HFFc6 (cell line): ENCODE data around the gene XRCC3. TPM values are rescaled to one million over a fixed set of nuclear protein-coding genes. Genes with fewer than 3 reads are reported as not detected.

Source experiments
- DNase-seq: peaks from one replicate; pipeline ENCODE4 v3.0.0-alpha.2; 2018
- H3K27ac Mint-ChIP-seq: 2 replicates; pipeline ENCODE4 v1.8.0; 2020; ENCODE audit warnings: mild to moderate bottlenecking, mixed read lengths
- H3K27me3 Mint-ChIP-seq: 2 replicates; pipeline ENCODE4 v1.8.0; 2021; ENCODE audit warnings: mild to moderate bottlenecking, moderate library complexity, mixed read lengths; ENCODE audit not compliant: insufficient read depth
- H3K36me3 Mint-ChIP-seq: 2 replicates; pipeline ENCODE4 v1.8.0; 2021; ENCODE audit warnings: low read depth, mixed read lengths
- H3K4me1 Mint-ChIP-seq: 2 replicates; pipeline ENCODE4 v1.8.0; 2020; ENCODE audit warnings: low read depth, mixed read lengths
- H3K4me3 Mint-ChIP-seq: 2 replicates; pipeline ENCODE4 v1.8.0; 2020; ENCODE audit warnings: mild to moderate bottlenecking, moderate library complexity, mixed read lengths
- H3K9me3 Mint-ChIP-seq: 2 replicates; pipeline ENCODE4 v1.8.0; 2020; ENCODE audit warnings: mild to moderate bottlenecking, mixed read lengths
- CTCF ChIP-seq: fragments of 200-600 bp; sonication (generic); IDR thresholded peaks from 2 replicates; pipeline ENCODE4 v1.5.0; 2021; ENCODE audit warnings: antibody characterized with exemption, mild to moderate bottlenecking
- total RNA-seq, 6 experiments: library from RNA; stranded (reverse); fragmentation: NEBNext Ultra II Directional; extraction: Animal tissue kit (Norgen Biotek cat#: 25700); gene quantifications; 2 replicates in 1 of 6; 3 replicates in 5 of 6; pipeline ENCODE4 v1.2.3, GENCODE V29; 2021

XRCC3 gene
- total RNA-seq, 6 experiments from 2014 or later = 7.3 to 15.7 (median 13.4) TPM

- Mint-ChIP-seq H3K36me3 (peaks cover 20% of the 10 kb centered on the region), H3K4me1 (no peaks in the 10 kb centered on the region), H3K27me3 (peaks cover 26% of the 10 kb centered on the region), H3K4me3 (no peak overlapping the region), H3K9me3 (peaks cover 13% of the 10 kb centered on the region; the same call in 1 of the 2 replicates), H3K27ac (peak overlapping the region; percentile 53)
- TF ChIP-seq CTCF = no peak
- no peak for DNase-seq
Measured at GRCh38 chr14:103702497-103703432, 12.5 kb downstream of the XRCC3 start.

GRCh38 chr14:103702095-103702494, 13.2 kb downstream of the XRCC3 start:
- TF ChIP-seq CTCF = no peak
- H3K9me3 Mint-ChIP-seq = peaks cover 13% of the 10 kb centered on the region; the same call in 1 of the 2 replicates
- H3K36me3 Mint-ChIP-seq = peaks cover 24% of the 10 kb centered on the region
- no peaks in the 10 kb centered on the region; the same call in 1 of the 2 replicates for H3K4me1 Mint-ChIP-seq
- DNase-seq = no peak
- H3K4me3 Mint-ChIP-seq = peak overlapping the region; percentile 17; the same call in 1 of the 2 replicates
- peak overlapping the region; percentile 53; the same call in 1 of the 2 replicates for H3K27ac Mint-ChIP-seq
- peaks cover 29% of the 10 kb centered on the region for H3K27me3 Mint-ChIP-seq

GRCh38 chr14:103700753-103701490, 14.3 kb downstream of the XRCC3 start:
- no peak for DNase-seq
- no peak overlapping the region for H3K27ac Mint-ChIP-seq
- H3K9me3 Mint-ChIP-seq = peaks cover 13% of the 10 kb centered on the region; the same call in 1 of the 2 replicates
- peaks cover 9% of the 10 kb centered on the region for H3K4me1 Mint-ChIP-seq
- peaks cover 24% of the 10 kb centered on the region for H3K36me3 Mint-ChIP-seq
- TF ChIP-seq CTCF = no peak
- H3K4me3 Mint-ChIP-seq = no peak overlapping the region
- H3K27me3 Mint-ChIP-seq = peaks cover 27% of the 10 kb centered on the region

GRCh38 chr14:103699901-103700752, 15.1 kb downstream of the XRCC3 start:
- no peak for TF ChIP-seq CTCF
- H3K9me3 Mint-ChIP-seq = peaks cover 12% of the 10 kb centered on the region; the same call in 1 of the 2 replicates
- H3K27me3 Mint-ChIP-seq = peaks cover 28% of the 10 kb centered on the region
- no peak for DNase-seq
- H3K27ac Mint-ChIP-seq = 0 out of 2 replicates have a peak overlapping the region, but pooled peaks have one; percentile 13
- no peak overlapping the region; the same call in 1 of the 2 replicates for H3K4me3 Mint-ChIP-seq
- H3K4me1 Mint-ChIP-seq = peaks cover 9% of the 10 kb centered on the region
- peaks cover 24% of the 10 kb centered on the region for H3K36me3 Mint-ChIP-seq

GRCh38 chr14:103699261-103699661, 16.0 kb downstream of the XRCC3 start:
- peaks cover 9% of the 10 kb centered on the region for H3K4me1 Mint-ChIP-seq
- peaks cover 25% of the 10 kb centered on the region for H3K27me3 Mint-ChIP-seq
- H3K27ac Mint-ChIP-seq = peak overlapping the region; percentile 13; the same call in 1 of the 2 replicates
- H3K36me3 Mint-ChIP-seq = peaks cover 18% of the 10 kb centered on the region
- DNase-seq = no peak
- H3K9me3 Mint-ChIP-seq = 0 out of 2 replicates have a peak, but pooled peaks cover 6% of the 10 kb centered on the region
- TF ChIP-seq CTCF = no peak
- no peak overlapping the region for H3K4me3 Mint-ChIP-seq
